RKO (cell line): ENCODE results near the gene MRFAP1.
A peak's percentile ranks its signal among the peaks of the same experiment; 100 is the strongest.

ENCODE experiments used
- DNase-seq: peaks from one replicate; pipeline ENCODE4 v3.0.0-alpha.2; 2016; ENCODE audit warnings: low spot score

The MRFAP1 gene

GRCh38 chr4:6640292-6641163, at the start of gene MRFAP1:
Gene MRFAP1, plus strand, starts transcription at chr4:6640685. Its CDS starts 178 bp downstream, at chr4:6640863.
- DNase-seq: peak; percentile 94

DNA sequence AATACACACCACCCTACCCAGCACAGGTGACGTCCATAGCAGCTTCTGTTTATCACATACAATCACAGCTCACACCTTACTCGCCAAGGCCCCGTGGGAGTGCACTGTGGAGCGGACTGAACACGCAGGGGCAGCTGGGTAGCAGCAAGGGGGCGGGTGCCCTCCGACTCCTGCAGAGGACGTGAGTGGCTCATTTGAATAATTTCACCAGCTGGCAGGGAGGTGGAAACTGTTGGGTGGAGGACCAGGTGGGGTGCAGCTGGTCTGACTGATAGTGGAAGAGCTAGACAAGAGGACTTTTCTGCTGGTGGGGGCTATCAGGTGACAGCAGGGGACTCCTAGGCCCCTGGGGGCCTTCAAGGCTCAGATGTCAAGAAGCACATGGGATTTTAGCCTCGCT, 49.2 kb upstream of the MRFAP1 start:
- DNase-seq: no peak

- no peak for DNase-seq
Observed at GRCh38 chr4:6591781-6592180, 48.7 kb upstream of the MRFAP1 start.

GRCh38 chr4:6592804-6593563, 47.5 kb upstream of the MRFAP1 start:
- no peak for DNase-seq

- no peak for DNase-seq
Observed at GRCh38 chr4:6594341-6594740, 46.1 kb upstream of the MRFAP1 start.

- DNase-seq: peak; percentile 52
Observed at GRCh38 chr4:6594826-6595355, 45.6 kb upstream of the MRFAP1 start.

- no peak for DNase-seq
Observed at GRCh38 chr4:6595897-6596537, 44.5 kb upstream of the MRFAP1 start.

DNA sequence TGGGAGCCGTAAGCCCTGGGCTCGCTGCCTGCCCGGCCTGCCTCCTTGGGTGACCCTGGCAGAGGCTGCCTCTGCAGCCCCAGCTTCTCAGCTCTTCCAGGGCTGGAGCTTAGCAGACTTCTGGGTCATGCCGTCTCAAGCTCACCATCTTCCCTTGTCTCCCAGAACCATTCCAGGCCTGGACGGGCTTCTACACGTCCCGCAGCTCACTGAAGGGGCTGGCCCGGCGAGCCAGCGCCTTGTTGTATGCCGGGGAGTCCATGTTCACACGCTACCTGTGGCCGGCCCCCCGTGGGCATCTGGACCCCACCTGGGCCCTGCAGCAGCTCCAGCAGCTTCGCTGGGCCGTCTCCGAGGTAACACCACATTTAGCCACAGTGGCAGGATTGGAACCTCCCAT, 43.5 kb upstream of the MRFAP1 start:
- no peak for DNase-seq

GRCh38 chr4:6598127-6598526, 42.4 kb upstream of the MRFAP1 start:
- no peak for DNase-seq

DNA sequence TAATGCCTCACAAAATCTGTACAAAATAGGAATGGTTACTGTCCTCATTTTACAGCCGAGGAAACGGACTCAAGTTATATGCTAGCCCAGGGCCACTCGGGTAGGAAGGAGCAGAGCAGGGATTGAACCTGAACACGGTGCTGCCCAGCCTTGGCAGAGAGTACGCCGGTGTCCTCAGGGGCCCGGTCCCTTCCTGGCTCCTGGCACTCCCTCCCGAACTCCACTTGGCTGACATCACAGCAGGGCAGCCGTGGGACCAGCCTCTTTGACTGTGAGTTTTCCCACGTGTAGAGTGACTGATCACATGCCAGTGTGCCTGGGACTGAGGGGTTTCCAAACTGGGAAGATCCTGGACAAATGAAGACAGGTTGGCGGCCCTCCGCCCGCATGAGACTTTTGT, 41.8 kb upstream of the MRFAP1 start:
- DNase-seq: no peak

DNA sequence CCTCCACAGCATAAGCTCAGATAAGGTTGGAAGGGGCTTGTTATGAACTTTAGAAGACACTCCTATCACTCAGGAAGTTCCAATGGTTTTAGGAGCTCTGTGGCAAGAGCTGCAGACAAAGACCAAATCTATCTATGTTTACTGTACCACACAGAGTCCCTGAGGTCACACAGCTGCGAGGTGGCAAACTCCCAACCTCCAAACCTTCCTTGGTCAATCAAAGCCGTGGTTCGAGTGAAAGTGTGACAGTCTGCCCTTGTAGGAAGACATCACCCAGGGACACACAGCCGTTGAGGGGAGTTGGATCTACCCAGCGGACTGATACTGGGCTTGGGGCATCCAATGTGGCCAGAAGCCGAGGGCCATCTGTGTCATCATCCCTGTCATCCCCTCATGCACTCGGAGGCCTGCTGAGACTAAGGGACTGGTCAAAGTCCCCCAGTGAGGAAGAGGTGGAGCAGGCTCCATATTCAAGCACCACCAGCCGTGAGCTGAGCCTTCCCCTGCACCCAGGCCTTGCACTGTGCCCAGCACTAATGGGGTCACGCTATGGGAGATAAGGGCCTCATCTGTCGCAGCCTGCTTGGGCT, 38.7 kb upstream of the MRFAP1 start:
- DNase-seq: no peak

DNA sequence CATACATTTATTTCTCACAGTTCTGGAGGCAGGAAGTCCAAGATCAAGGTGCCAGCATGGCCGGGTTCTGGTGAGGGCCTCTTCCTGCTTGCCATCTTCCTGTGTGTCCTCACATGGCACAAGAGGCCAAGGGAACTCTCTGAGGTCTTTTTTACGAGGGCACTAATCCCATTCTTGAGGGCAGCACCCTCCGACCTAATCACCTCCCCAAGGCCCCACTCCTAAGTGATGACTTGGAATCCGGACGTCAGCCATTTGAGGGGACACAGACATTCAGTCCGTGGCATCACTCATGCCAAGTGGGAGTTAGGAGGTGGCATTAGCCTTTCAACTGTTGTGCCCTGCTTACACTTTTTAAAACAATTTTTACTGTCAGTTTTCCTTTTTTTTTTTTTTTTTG, 38.2 kb upstream of the MRFAP1 start:
- DNase-seq: no peak

DNA sequence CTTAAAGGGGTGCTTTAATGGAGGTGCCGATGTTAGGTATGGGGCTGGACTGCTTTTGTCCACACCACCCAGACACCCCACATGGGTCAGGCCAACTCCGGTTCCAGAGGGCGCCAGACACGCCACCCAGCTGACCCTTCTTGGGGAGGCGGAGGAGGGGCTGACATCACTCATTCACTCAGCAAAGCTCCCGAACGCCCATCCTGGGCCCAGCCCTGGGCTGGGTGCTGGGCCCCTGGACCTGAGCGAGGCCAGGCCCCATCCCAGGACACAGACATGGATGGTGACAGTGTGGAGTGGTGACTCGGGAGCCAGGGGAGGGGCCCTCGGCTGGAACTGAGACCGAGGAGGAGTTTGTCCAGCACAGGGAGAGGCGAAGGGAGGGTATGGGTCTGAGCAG, 37.4 kb upstream of the MRFAP1 start:
- no peak for DNase-seq

- no peak for DNase-seq
Observed at GRCh38 chr4:6605114-6605513, 35.4 kb upstream of the MRFAP1 start.

- DNase-seq: no peak
Observed at GRCh38 chr4:6605605-6606004, 34.9 kb upstream of the MRFAP1 start.

GRCh38 chr4:6606465-6607235, 33.8 kb upstream of the MRFAP1 start:
- DNase-seq: no peak

DNA sequence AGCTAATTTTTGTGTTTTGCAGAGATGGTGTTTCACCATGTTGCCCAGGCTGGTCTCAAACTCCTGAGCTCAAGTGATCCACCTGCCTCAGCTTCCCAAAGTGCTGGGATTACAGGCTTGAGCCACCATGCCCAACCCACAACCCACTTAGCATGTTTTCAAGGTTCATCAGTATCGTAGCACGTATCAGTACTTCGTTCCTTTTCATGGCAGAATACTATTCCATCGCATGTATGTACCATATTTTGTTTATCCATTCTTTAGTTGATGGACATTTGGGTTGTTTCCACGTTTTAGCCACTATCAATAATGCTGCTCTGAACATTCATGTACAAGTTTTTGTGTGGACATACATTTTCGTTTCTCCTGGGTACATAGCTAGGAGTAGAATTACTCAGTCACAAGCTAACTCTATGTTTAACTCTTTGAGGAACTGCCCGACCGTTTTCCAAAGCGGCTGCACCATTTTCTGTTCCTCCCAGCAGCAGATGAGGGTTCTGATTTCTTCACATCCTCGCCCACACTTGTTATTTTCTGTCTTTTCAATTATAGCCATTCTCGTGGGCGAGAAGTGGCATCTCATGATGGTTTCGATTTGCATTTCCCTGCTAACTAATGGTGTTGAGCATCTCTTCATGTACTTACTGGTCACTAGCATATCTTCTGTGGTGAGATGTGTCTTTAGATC, 33.0 kb upstream of the MRFAP1 start:
- no peak for DNase-seq

GRCh38 chr4:6608758-6609414, 31.6 kb upstream of the MRFAP1 start:
- DNase-seq: no peak

DNA sequence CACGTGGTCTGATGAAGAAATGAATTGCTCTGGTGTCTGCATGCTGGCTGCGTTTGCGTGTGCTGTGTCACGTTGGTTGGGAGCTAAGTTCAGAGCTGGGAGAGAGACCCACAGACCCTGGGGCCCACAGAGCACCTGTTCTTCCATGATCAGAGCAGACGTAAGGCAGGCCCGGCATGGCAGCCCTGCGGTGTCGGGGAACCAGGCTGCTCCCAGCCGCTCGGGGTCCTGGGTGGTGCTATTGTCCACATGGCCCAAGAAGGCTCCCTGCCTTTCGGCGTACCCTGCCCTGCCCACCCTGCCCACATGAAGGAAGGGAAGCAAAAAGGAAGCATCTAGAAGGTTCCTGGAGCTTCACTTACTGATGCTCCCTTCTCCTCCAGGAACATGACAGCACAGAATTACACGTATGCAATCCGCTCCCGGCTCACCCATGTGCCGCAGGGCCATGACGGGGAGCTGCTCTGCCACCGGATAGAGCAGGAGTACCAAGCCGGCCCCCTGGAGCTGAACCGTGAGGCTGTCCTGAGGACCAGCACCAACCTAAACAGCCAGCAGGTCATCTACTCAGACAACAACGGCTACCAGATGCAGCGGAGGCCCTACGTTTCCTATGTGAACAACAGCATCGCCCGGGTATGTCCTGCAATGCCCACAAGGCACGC, 30.9 kb upstream of the MRFAP1 start:
- no peak for DNase-seq
